Measurements from ENCODE around the gene ZNF609.

- no peak for TF ChIP-seq EZH2 (IDR thresholded peaks at IDR 0.05)
- TF ChIP-seq POLR2AphosphoS5 (IDR thresholded peaks at IDR 0.05; ENCODE audit: borderline replicate concordance, low read depth, low read length): no peak
- no peak for TF ChIP-seq FOXP2 (optimal IDR thresholded peaks at IDR 0.05; ENCODE audit: control extremely low read depth, extremely low read length, insufficient read depth)
Measured at GRCh38 chr15:64597477-64597822, 137.1 kb downstream of the ZNF609 start.

Measured in SK-N-MC (cell line).